HG02623 (cell line): ENCODE data around the gene NCAPH2.

Source experiments
- ATAC-seq: cut with Tn5 transposase; IDR thresholded peaks from one replicate; pipeline ENCODE4 v1.9.1; 2021; ENCODE audit warnings: moderate library complexity; ENCODE audit not compliant: unreplicated experiment

NCAPH2 gene

GRCh38 chr22:50489363-50490243 is 18.4 kb upstream of the NCAPH2 start:
- ATAC-seq = no peak

GRCh38 chr22:50490531-50491308 is 17.3 kb upstream of the NCAPH2 start:
- no peak for ATAC-seq

DNA sequence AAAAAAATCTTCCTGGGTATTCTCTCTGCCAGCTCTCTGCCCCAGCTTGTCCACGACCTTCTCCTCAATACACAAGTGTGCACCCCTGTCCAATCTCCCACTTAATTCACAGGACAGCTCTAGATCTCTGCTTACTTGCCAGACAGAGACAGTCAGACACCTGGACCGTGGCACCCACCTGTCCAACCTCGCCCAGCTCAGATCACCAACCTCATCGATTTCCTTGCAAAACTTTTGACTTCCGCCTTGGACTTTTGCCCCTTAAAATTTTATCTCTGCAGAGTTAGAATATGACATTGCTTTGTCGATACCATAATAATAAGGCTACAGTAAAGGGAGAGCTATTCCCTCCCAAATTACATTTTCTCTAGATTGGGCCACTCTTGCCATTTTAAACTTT is 10.9 kb upstream of the NCAPH2 start:
- no peak for ATAC-seq

GRCh38 chr22:50498322-50498890 is 9.6 kb upstream of the NCAPH2 start:
- ATAC-seq = no peak

DNA sequence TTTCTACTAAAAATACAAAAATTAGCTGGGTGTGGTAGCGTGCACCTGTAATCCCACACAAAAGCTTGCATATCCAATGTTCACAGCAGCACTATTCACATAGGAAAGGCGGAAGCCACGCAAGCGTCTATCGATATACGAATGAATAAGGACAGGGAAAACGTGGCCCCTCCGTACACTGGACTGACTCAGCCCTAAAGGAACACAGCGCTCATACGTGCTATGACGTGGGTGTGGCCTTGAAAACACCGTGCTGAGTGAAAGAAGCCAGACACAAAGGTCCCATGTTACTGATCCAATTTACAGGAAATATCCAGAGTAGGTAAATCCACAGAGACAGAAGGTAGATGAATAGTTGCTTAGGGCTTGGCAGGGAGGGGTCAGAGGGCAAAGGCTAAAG is 7.6 kb upstream of the NCAPH2 start:
- no peak for ATAC-seq

DNA sequence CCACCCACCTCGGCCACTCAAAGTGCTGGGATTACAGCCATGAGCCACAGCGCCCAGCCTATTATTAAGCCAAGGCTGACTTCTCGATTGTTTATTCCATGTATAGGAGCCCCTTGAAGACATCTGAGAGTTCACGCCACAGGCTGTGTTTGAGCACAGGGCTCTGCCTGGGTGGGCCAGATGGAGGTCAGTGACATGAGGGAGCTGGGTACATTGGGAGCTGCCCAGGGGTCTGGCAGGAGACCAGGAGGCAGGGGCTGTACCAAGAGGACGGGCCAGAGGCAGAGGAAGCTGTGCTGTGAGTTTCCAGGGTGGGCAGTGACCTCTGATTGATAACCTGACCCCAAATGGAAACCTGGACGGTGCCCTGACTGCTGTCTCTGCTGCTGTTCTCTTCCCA is 5.9 kb upstream of the NCAPH2 start:
- no peak for ATAC-seq

- ATAC-seq = no peak
Measured at GRCh38 chr22:50502628-50503474, 5.2 kb upstream of the NCAPH2 start.

GRCh38 chr22:50503475-50504145 is 4.4 kb upstream of the NCAPH2 start:
- ATAC-seq = no peak

DNA sequence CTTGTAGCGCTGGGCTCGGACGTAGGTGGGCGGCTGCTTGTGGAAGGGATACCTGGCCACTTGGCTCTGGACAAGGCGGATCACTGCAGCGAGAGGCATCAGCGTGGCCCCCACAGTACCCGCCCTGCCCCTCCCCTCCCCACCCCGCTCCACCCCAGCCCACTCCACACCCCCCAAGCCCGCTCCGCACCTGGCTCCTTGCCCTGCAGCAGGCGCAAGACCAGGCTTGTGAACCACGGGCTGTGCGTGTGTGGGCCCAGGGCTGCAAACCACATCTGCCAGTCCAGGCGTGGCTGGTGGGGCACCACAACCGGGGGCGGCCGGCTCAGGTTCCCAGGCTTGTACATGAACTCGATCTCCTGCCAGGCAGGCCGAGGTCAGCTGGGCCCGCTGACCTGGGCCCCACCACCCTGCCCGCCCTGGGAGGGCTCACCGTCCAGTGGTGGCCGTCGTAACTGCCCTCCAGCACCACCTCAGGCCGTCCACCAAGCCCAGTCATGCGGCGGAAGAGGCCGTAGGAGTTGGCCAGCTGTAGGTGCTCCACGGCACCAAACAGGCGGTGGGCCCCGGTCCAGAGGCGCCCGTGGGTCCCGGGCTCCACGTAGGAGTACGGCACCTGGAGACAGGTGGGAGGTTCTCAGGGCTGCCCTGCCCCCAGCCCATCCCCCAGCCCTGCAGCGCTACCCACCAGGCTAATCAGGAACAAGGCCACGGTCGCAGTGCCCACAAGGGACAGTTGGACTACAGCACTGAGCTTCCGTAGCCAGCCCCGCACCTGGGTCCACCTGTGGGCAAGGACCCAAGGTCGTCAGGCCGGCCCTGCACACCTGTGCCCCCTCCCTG is 3.4 kb upstream of the NCAPH2 start:
- ATAC-seq = no peak

- no peak for ATAC-seq
Measured at GRCh38 chr22:50505276-50505775, 2.7 kb upstream of the NCAPH2 start.

DNA sequence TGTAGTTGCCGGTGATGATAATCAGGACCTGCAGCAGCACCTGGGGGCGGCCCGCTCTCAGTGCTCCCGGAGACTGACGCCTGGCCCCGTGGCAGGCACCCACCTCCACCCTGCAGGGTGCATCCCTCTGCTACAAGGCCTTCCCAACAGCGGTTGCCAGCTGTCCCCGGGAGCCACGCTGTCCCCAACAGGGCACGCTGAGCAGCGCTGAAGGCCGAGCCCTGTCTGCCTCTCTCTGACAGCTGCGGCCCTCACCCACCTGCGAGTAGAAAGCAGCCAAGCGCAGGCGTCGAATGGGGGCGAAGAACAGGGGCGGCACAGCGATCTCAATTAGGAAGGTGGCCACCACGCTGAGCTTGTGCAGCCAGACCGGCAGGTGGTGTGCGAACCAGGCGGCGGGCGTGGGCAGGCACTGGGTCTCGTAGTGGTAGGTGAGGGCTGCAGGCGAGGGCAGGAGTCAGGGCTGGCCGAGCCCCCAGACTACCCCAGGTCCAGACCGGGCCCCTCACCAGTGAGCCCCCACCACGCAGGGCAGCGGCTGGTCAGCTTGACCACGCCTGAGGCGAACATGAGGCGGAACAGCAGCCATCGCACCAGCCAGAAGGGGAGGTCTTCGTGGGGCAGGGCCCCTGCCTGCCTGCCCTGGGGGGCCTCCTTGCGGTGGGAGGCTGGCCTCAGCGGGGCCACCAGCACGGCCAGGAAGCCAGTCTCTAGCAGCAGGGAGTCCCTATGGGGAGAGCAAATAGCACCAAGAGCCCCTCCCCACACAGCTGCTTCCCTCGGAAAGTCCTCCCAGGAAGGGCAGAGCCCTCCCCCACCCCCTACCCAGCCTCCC is 2.0 kb upstream of the NCAPH2 start:
- ATAC-seq = no peak

GRCh38 chr22:50506611-50507420 is 1.2 kb upstream of the NCAPH2 start:
- ATAC-seq = no peak

DNA sequence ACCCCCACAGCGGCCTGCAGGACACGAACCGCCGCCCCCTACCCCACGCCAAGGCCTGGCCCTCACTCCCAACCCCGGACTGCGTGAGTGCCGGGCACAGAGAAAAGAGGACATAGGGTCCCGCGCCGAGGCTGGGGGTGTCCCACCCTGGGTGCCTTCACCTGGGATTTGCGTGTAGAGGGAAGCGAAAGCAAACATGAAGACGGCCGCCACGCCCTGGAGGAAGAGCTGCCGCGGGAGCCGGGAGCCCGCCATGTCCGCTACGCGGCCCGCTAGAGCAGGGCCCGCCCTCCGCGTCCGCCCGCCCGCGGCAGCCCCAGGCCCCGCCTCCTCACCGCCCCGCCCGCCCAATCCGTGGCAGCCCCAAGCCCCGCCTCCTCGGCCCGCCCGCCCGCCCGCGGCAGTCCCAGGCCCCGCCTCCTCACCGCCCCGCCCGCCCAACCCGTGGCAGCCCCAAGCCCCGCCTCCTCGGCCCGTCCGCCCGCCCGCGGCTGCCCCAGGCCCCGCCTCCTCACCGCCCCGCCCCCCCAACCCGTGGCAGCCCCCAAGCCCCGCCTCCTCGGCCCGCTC is 518 bp upstream of the NCAPH2 start, which contains the start of gene LMF2:
LMF2 (minus strand) TSS at position 282 of the 570 bp plus-strand sequence; CDS start at position 255, 27 bp downstream.
- peak; percentile 54 for ATAC-seq

- ATAC-seq = no peak
Measured at GRCh38 chr22:50508897-50509296, 873 bp downstream of the NCAPH2 start.

DNA sequence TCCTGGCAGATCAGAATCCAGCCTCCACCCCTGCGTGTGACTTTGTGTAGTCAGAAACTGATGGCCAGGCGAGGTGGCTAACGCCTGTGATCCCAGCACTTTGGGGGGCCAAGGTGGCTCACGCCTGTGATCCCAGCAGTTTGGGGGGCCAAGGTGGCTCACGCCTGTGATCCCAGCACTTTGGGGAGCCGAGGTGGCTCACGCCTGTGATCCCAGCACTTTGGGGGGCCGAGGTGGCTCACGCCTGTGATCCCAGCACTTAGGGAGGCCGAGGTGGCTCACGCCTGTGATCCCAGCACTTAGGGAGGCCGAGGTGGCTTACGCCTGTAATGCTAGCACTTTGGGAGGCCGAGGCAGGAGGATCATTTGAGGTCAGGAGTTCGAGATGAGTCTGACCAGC is 5.2 kb downstream of the NCAPH2 start:
- ATAC-seq = no peak

DNA sequence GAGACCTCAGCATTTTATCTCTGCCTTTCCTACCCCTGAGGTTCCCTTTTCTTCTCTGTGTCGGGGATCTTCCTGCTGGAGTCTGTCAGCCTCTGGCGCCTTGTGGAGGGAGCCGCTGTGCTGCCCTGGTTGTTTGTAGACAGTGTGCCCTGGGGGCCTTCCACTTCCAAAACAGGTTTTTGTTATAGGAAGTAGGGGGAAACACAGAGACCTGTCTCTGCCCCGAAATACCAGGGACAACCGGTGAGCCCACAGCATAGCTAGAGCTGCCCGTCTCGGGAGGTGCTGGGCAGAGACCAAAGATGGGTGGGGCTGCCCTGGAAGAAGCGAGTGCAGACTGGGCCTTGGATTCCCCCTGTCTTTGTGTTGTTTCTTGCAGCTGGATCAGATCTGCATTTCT is 8.0 kb downstream of the NCAPH2 start:
- ATAC-seq = no peak

GRCh38 chr22:50516891-50517290 is 8.9 kb downstream of the NCAPH2 start:
- ATAC-seq = no peak
